ENCODE data around the gene PRMT7.

DNA sequence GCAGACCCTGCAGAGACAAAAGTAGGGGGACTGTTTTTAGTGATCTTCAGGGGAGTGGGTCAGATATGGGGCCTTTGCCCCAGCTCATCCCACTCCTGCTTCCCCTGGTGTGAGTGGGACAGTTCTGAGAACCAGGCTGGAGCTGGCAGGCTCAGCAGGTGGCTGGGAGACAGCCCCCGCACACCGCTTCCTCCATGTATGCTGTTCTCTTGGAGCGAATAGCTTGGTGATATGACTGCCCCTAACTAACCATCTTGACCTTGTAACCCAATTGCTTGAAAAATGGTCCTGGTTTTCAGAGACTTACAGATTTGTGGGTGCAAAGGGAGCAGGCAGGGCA, 61.5 kb downstream of the PRMT7 start:
- TF ChIP-seq CTCF (IDR thresholded peaks at IDR 0.05) (no peak), EP300 (IDR thresholded peaks at IDR 0.05) (no peak), POLR2A (IDR thresholded peaks at IDR 0.05) (no peak)

All from ovary (tissue), 3 donors.